Measurements from ENCODE around the gene TTC27. TPM values are rescaled to one million over a fixed set of nuclear protein-coding genes. Genes with fewer than 3 reads are reported as not detected.

Gene TTC27
- total and polyA plus RNA-seq, 2 experiments from 2014 or later, result 12.6 to 13.7 TPM

- Histone ChIP-seq H3K4me1 (ENCODE audit: insufficient read depth) (no peaks in the 10 kb centered on the region), H3K27ac (no peak overlapping the region), H4K20me1 (ENCODE audit: insufficient read depth) (no peaks in the 10 kb centered on the region), H3K36me3 (ENCODE audit: low read depth) (no peaks in the 10 kb centered on the region), H3K9me3 (ENCODE audit: low read depth) (no peaks in the 10 kb centered on the region), H3K4me2 (ENCODE audit: unreplicated experiment) (no peak overlapping the region), H3K4me3 (no peak overlapping the region), H3K27me3 (replicated peaks; ENCODE audit: insufficient read depth) (no peaks in the 10 kb centered on the region), H3K79me2 (ENCODE audit: insufficient read depth) (no peaks in the 10 kb centered on the region), H2AFZ (no peak overlapping the region), H3K9ac (no peak overlapping the region), H3K9me2 (ENCODE audit: insufficient read depth) (no peaks in the 10 kb centered on the region), H3F3A (ENCODE audit: insufficient read depth) (no peaks in the 10 kb centered on the region)
- 87 to 93% methylated on average over 3 of the region's 3 CpGs for WGBS, 2 experiments (ENCODE audit: low coverage in 1 of 2, low lambda C conversion rate in 2 of 2, missing lambda C conversion rate in 2 of 2)
- TF ChIP-seq EZH2 (IDR thresholded peaks at IDR 0.05; ENCODE audit: insufficient read depth, poor library complexity, severe bottlenecking) (no peak), EZH2phosphoT487 (IDR thresholded peaks at IDR 0.05; ENCODE audit: insufficient read depth, low read depth) (no peak)
- DNase-seq, result no peak
- in situ Hi-C loops (cut with MboI), result no loop called here
Observed at GRCh38 chr2:32820088-32820487, 192.2 kb downstream of the TTC27 start.

- TF ChIP-seq EZH2phosphoT487 (IDR thresholded peaks at IDR 0.05; ENCODE audit: insufficient read depth, low read depth), result no peak
- no peak for TF ChIP-seq EZH2 (IDR thresholded peaks at IDR 0.05; ENCODE audit: insufficient read depth, poor library complexity, severe bottlenecking)
- Histone ChIP-seq H3K4me2 (ENCODE audit: unreplicated experiment) (no peak overlapping the region), H3K27me3 (replicated peaks; ENCODE audit: insufficient read depth) (no peaks in the 10 kb centered on the region), H3K4me3 (no peak overlapping the region), H3K4me1 (ENCODE audit: insufficient read depth) (no peaks in the 10 kb centered on the region), H3K79me2 (ENCODE audit: insufficient read depth) (no peaks in the 10 kb centered on the region), H3K9ac (no peak overlapping the region), H3K27ac (no peak overlapping the region), H3K9me2 (ENCODE audit: insufficient read depth) (no peaks in the 10 kb centered on the region), H4K20me1 (ENCODE audit: insufficient read depth) (no peaks in the 10 kb centered on the region), H2AFZ (no peak overlapping the region), H3K9me3 (ENCODE audit: low read depth) (no peaks in the 10 kb centered on the region), H3K36me3 (ENCODE audit: low read depth) (no peaks in the 10 kb centered on the region), H3F3A (ENCODE audit: insufficient read depth) (no peaks in the 10 kb centered on the region)
- WGBS, 2 experiments (ENCODE audit: low coverage in 1 of 2, low lambda C conversion rate in 2 of 2, missing lambda C conversion rate in 2 of 2), result 96 to 97% methylated on average over 1 of the region's 1 CpG
- in situ Hi-C loops (cut with MboI), result no loop called here
- DNase-seq, result no peak
Observed at GRCh38 chr2:32820701-32821100, 192.9 kb downstream of the TTC27 start.

DNA sequence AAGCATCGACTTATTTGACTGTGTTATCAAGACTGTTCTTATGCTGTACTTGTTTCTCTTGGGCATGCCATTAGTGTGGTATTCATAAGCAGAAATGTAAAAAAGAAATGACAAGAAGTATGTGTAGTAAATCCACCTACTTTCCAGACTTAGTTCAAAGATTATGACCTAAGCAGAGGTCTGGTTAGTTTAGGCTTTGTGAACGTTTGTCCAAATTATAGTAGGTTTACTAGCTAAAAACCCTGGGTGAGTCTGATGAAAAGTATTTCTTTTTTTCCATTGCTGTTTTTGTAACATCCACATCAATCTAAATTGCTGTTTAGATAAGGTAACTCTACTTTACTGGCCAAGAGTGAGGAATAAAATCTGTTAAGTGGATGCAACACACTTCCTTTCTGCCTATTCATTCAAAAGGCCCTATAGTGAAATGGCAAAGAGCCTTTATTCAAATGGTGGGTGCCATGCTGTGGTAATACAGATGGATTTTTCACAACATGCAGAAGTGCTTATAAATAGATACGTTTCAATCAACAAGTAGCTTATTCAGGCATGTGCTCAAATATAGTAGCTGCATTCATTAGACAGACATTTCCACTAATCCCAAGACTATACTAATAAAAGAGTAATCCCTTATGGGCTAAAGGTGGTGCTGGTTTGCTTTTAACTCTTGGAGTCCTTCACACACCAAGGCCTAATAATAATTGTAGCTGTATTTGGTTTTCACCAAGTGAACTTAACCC lies 196.4 kb downstream of the TTC27 start:
- no peaks in the 10 kb centered on the region for H3K4me1 ChIP-seq (ENCODE audit: insufficient read depth)
- no peaks in the 10 kb centered on the region for H3K79me2 ChIP-seq (ENCODE audit: insufficient read depth)
- H3K27ac ChIP-seq, result no peak overlapping the region
- H3K9ac ChIP-seq, result no peak overlapping the region
- in situ Hi-C loops (cut with MboI), result no loop called here
- H3K36me3 ChIP-seq (ENCODE audit: low read depth), result no peaks in the 10 kb centered on the region
- no peak overlapping the region for H2AFZ ChIP-seq
- no peaks in the 10 kb centered on the region for H3F3A ChIP-seq (ENCODE audit: insufficient read depth)
- H3K27me3 ChIP-seq (replicated peaks; ENCODE audit: insufficient read depth), result no peaks in the 10 kb centered on the region
- H3K9me3 ChIP-seq (ENCODE audit: low read depth), result no peaks in the 10 kb centered on the region
- no peak overlapping the region for H3K4me3 ChIP-seq
- 98 to 100% methylated on average over 3 of the region's 3 CpGs for WGBS, 2 experiments (ENCODE audit: low coverage in 1 of 2, low lambda C conversion rate in 2 of 2, missing lambda C conversion rate in 2 of 2)
- TF ChIP-seq EZH2 (IDR thresholded peaks at IDR 0.05; ENCODE audit: insufficient read depth, poor library complexity, severe bottlenecking), result no peak
- TF ChIP-seq EZH2phosphoT487 (IDR thresholded peaks at IDR 0.05; ENCODE audit: insufficient read depth, low read depth), result no peak
- no peak for DNase-seq
- H3K9me2 ChIP-seq (ENCODE audit: insufficient read depth), result no peaks in the 10 kb centered on the region
- H3K4me2 ChIP-seq (ENCODE audit: unreplicated experiment), result no peak overlapping the region
- H4K20me1 ChIP-seq (ENCODE audit: insufficient read depth), result no peaks in the 10 kb centered on the region

DNA sequence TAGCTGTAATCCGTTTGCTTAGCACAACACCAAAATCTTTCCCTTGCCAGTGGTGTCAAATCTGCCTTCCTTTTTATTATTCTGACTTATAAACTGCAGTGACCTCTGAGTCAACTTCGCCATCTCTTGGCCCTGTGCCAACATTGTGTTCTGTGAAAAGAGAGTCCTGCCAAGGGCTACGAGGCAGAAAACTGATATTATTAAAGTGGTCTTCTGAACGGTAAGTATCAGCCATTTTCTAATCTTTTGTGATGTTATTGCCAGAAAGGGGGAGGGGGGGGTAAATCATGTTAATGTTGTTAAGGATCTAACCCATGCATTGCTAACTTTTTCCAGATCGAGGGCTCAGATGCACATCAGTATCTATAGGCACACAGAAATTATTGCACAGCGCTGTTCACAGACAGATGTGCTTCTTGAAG lies 197.5 kb downstream of the TTC27 start:
- H3K9ac ChIP-seq, result no peak overlapping the region
- 39% methylated on average over 6 of the region's 6 CpGs for WGBS, 2 experiments (ENCODE audit: low coverage in 1 of 2, low lambda C conversion rate in 2 of 2, missing lambda C conversion rate in 2 of 2)
- no peaks in the 10 kb centered on the region for H3K27me3 ChIP-seq (replicated peaks; ENCODE audit: insufficient read depth)
- H3K9me2 ChIP-seq (ENCODE audit: insufficient read depth), result no peaks in the 10 kb centered on the region
- peak; percentile 19 for DNase-seq
- H3K36me3 ChIP-seq (ENCODE audit: low read depth), result no peaks in the 10 kb centered on the region
- no peaks in the 10 kb centered on the region for H3K4me1 ChIP-seq (ENCODE audit: insufficient read depth)
- no peaks in the 10 kb centered on the region for H4K20me1 ChIP-seq (ENCODE audit: insufficient read depth)
- H3K4me2 ChIP-seq (ENCODE audit: unreplicated experiment), result no peak overlapping the region
- no peaks in the 10 kb centered on the region for H3K9me3 ChIP-seq (ENCODE audit: low read depth)
- no peaks in the 10 kb centered on the region for H3K79me2 ChIP-seq (ENCODE audit: insufficient read depth)
- no peak overlapping the region for H2AFZ ChIP-seq
- H3K4me3 ChIP-seq, result no peak overlapping the region
- H3F3A ChIP-seq (ENCODE audit: insufficient read depth), result no peaks in the 10 kb centered on the region
- in situ Hi-C loops (cut with MboI), result no loop called here
- TF ChIP-seq EZH2phosphoT487 (IDR thresholded peaks at IDR 0.05; ENCODE audit: insufficient read depth, low read depth) (no peak), EZH2 (IDR thresholded peaks at IDR 0.05; ENCODE audit: insufficient read depth, poor library complexity, severe bottlenecking) (no peak)
- H3K27ac ChIP-seq, result no peak overlapping the region
